Measurements from ENCODE around the gene PPA2.
"Not testable (repeated sequence)": the region's sequence is repeated elsewhere in the genome, so short reads cannot be mapped to it uniquely, and the experiment has no call there.

Gene PPA2

DNA sequence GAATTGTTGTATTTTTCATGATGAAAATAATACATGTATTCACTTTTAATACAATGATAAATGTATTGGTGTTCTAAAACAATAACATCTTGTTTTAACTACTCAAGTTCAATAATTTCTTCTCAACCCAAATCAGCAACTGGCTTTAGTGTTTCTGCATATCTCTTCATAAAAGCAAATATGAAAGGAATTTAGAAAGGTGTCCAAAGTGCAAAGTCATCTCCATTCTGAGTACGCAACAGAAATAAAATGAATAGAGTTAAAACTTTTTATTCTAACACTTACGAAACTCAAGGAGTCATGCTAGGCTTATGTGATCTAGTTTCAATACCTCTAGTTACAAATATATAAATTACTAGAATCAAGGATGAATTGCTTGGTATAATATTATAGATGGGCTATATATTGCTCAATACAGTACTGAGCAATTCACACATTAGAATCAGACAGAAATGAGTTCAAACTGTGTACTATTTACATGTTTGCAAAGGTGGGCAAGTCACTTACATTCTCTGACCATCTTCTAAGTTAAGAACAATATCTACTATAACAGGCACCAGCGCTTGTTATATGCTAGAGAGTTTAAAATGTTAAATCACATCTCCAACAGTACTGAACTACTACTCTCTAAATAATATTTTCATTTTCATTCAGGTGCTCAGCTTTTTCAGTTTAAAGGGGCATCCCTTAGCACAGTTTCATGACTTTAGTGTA lies 51.5 kb downstream of the PPA2 start:
- Histone ChIP-seq H3K9me3 (no peaks in the 10 kb centered on the region), H3K4me1 (no peaks in the 10 kb centered on the region), H3K36me3 (peaks cover 3% of the 10 kb centered on the region), H3K4me3 (ENCODE audit: low read depth, low read length) (no peak overlapping the region), H3K27me3 (no peaks in the 10 kb centered on the region)
- TF ChIP-seq, protein P1, sequence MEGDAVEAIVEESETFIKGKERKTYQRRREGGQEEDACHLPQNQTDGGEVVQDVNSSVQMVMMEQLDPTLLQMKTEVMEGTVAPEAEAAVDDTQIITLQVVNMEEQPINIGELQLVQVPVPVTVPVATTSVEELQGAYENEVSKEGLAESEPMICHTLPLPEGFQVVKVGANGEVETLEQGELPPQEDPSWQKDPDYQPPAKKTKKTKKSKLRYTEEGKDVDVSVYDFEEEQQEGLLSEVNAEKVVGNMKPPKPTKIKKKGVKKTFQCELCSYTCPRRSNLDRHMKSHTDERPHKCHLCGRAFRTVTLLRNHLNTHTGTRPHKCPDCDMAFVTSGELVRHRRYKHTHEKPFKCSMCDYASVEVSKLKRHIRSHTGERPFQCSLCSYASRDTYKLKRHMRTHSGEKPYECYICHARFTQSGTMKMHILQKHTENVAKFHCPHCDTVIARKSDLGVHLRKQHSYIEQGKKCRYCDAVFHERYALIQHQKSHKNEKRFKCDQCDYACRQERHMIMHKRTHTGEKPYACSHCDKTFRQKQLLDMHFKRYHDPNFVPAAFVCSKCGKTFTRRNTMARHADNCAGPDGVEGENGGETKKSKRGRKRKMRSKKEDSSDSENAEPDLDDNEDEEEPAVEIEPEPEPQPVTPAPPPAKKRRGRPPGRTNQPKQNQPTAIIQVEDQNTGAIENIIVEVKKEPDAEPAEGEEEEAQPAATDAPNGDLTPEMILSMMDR (IDR thresholded peaks at IDR 0.05; ENCODE audit: low read depth, low read length) = no peak
- DNase-seq = no peak

- no peak overlapping the region for H3K4me3 ChIP-seq (ENCODE audit: low read depth, low read length)
- H3K27me3 ChIP-seq = no peaks in the 10 kb centered on the region
- TF ChIP-seq, protein P1 (IDR thresholded peaks at IDR 0.05; ENCODE audit: low read depth, low read length) = no peak
- H3K36me3 ChIP-seq = no peaks in the 10 kb centered on the region; the same call in none of the 2 replicates
- H3K9me3 ChIP-seq = no peaks in the 10 kb centered on the region
- no peak for DNase-seq
- no peaks in the 10 kb centered on the region for H3K4me1 ChIP-seq
These were observed 56.2 kb downstream of the PPA2 start for GRCh38 chr4:105417624-105418023.

DNA sequence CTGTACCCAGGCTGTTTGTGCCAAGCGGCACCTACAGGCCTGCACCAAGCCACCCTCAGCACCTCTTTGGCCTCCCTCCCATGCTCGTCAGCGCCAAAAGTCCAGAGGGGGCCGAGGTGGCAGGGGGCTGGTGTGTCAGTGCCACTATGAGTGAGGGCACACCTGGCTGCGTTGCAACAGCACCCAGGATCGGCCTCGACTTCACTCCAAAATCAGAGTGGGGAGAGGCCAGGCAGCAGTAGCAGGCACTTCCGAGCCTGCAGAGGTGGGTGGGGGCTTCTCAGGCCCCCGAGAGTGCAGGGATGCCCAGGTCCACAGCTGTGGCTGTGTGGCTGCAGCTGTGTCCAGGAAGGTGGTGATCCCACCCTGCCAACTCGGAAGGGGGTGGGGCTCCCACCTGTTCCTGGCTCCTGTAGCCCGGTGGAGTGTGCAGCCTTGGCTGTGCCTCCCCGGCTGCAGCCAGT lies 58.5 kb downstream of the PPA2 start:
- no peak overlapping the region for H3K4me3 ChIP-seq (ENCODE audit: low read depth, low read length)
- no peak for DNase-seq
- no peaks in the 10 kb centered on the region for H3K27me3 ChIP-seq
- H3K4me1 ChIP-seq = no peaks in the 10 kb centered on the region
- TF ChIP-seq, protein P1 (IDR thresholded peaks at IDR 0.05; ENCODE audit: low read depth, low read length) = no peak
- H3K9me3 ChIP-seq = no peaks in the 10 kb centered on the region
- no peaks in the 10 kb centered on the region; the same call in none of the 2 replicates for H3K36me3 ChIP-seq

DNA sequence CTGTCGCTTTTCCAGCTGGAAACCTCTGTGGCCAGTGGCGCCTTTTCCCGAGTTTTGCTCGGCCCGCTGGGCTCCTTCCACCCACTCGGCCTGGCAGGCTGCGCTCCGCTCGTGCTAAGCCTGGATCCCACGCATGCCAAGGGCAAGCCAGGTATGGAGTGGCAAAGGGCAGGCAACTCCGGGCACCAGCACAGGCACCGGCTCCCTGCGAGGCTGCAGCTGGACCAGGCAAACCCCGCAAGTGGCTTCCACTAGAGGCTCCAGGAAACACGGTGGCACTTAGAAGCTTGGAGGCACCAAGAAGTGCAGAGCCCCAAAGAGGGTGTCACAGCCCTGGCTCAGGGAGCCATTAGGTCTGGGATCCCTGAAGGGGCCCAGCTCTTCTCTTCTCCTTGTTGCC lies 59.5 kb downstream of the PPA2 start:
- H3K27me3 ChIP-seq = no peaks in the 10 kb centered on the region
- DNase-seq = no peak
- no peaks in the 10 kb centered on the region; the same call in none of the 2 replicates for H3K36me3 ChIP-seq
- TF ChIP-seq, protein P1 (IDR thresholded peaks at IDR 0.05; ENCODE audit: low read depth, low read length) = no peak
- H3K9me3 ChIP-seq = no peaks in the 10 kb centered on the region
- H3K4me3 ChIP-seq (ENCODE audit: low read depth, low read length) = no peak overlapping the region
- H3K4me1 ChIP-seq = no peaks in the 10 kb centered on the region

GRCh38 chr4:105409135-105409534 lies 64.7 kb downstream of the PPA2 start:
- H3K36me3 ChIP-seq; H3K4me3 ChIP-seq (ENCODE audit: low read depth, low read length); H3K9me3 ChIP-seq; H3K4me1 ChIP-seq; H3K27me3 ChIP-seq; DNase-seq: not testable (repeated sequence)

DNA sequence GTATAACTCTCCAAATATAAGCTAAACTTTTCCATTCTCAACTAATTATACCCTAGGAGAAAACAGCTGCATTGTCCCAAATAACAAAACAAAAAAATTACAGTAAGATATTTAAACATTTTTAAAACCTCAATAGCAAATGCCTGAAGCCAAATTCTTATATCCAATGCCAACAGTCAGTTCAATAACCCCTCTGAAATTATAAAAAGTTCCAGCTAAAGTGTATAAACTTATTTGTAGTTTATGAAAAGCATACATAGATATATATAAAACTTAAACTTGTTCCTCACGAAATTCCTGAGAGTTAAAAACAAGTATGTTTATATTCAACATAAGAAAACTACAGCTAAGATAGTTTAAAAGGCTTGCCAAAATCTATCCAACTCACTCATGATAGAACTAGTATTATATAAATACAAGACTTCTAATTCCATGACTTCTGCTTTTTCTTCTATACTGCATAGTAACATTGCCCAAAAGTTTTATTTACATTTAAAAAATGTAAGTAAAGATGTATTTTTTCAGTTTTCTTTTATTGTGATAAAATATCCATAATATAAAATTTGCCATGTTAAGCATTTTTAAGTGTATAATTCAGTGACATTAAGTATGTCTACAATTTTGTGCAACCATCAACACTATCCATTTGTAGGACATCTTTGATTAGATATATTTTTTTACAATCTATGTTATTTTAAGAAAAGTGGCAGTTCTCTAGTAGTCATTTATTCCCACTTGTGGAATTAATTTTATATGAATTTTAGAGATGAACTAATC lies 72.8 kb downstream of the PPA2 start:
- Histone ChIP-seq H3K36me3 (no peaks in the 10 kb centered on the region; the same call in 1 of the 2 replicates), H3K4me3 (ENCODE audit: low read depth, low read length) (no peak overlapping the region), H3K27me3 (no peaks in the 10 kb centered on the region), H3K9me3 (no peaks in the 10 kb centered on the region), H3K4me1 (no peaks in the 10 kb centered on the region)
- DNase-seq = no peak
- TF ChIP-seq, protein P1 (IDR thresholded peaks at IDR 0.05; ENCODE audit: low read depth, low read length) = no peak

All from BE2C (cell line).